ENCODE measurements around the gene PADI2. TPM values are rescaled to one million over a fixed set of nuclear protein-coding genes. Genes with fewer than 3 reads are reported as not detected.

The PADI2 gene
- total and polyA plus RNA-seq, 2 of the 8 experiments (the other 6 are each of a cell fraction or from before 2014, with no cell fraction given), result 1.6 to 7.5 TPM

GRCh38 chr1:17158961-17159360, 39.7 kb upstream of the PADI2 start:
- no peaks in the 10 kb centered on the region for H3K36me3 ChIP-seq (ENCODE audit: control insufficient read depth in 2 of 4, insufficient read depth in 4 of 4, low read length in 3 of 4)
- no peaks in the 10 kb centered on the region for H4K20me1 ChIP-seq (replicated peaks in 1 of 2; ENCODE audit: control insufficient read depth in 1 of 2, insufficient read depth in 2 of 2, low read length in 2 of 2)
- 96% methylated on average over 2 of the region's 2 CpGs; no CpG with 5 or more reads in 1 of the 2 experiments for WGBS, 2 experiments (ENCODE audit: extremely low coverage in 1 of 2, insufficient coverage in 1 of 2, insufficient read length in 1 of 2, insufficient replicate concordance in 2 of 2, low coverage in 1 of 2, low lambda C conversion rate in 2 of 2, missing lambda C conversion rate in 1 of 2)
- no peak overlapping the region for H3K56ac ChIP-seq (replicated peaks; ENCODE audit: insufficient read length, low read depth, low read length)
- H3K79me1 ChIP-seq (ENCODE audit: low read depth, low read length), result no peaks in the 10 kb centered on the region
- no peak overlapping the region for H3K4ac ChIP-seq (replicated peaks; ENCODE audit: insufficient read length, low read depth, low read length)
- H2BK120ac ChIP-seq (replicated peaks; ENCODE audit: low read depth, low read length), result no peak overlapping the region
- ChIA-PET CTCF (ENCODE audit: partially characterized antibody) (no interaction called here), POLR2A (ENCODE audit: partially characterized antibody) (interaction anchor here (0.8 to 2.0 kb wide), 2 partner anchors 10 to 36 kb away, joined by 3 to 4 read pairs; no protein-coding TSS in a partner anchor)
- no peak overlapping the region for H3K27ac ChIP-seq (ENCODE audit: low read depth, low read length)
- H2BK12ac ChIP-seq (ENCODE audit: low read depth, low read length), result no peak overlapping the region
- DNase-seq (ENCODE audit: low read depth in 1 of 2, low spot score in 2 of 2) (no peak), FAIRE-seq (no peak)
- no peaks in the 10 kb centered on the region for H3K23me2 ChIP-seq (ENCODE audit: low read depth, low read length)
- H3K9ac ChIP-seq (replicated peaks in 1 of 4; ENCODE audit: extremely low read depth in 1 of 4, low read depth in 3 of 4, low read length in 3 of 4), result no peak overlapping the region
- H2BK5ac ChIP-seq (ENCODE audit: low read depth, low read length), result no peak overlapping the region
- H4K5ac ChIP-seq (ENCODE audit: insufficient read length, low read depth, low read length), result no peak overlapping the region
- H3K27me3 ChIP-seq (replicated peaks in 1 of 4; ENCODE audit: control insufficient read depth in 3 of 4, extremely low read depth in 1 of 4, insufficient read depth in 3 of 4, low read length in 3 of 4), result no peaks in the 10 kb centered on the region; a peak in 1 of 7 replicates
- H4K91ac ChIP-seq (replicated peaks; ENCODE audit: insufficient read length, low read length), result peak overlapping the region; percentile 18
- no peak overlapping the region for H3K4me3 ChIP-seq (ENCODE audit: extremely low read depth in 1 of 4, insufficient read depth in 2 of 4, low read depth in 3 of 4, low read length in 4 of 4)
- no peak overlapping the region for H3K18ac ChIP-seq (ENCODE audit: extremely low read depth, low read length)
- H4K8ac ChIP-seq (ENCODE audit: extremely low read depth, insufficient read depth, low read length), result no peak overlapping the region
- H2BK15ac ChIP-seq (ENCODE audit: low read length), result no peak overlapping the region
- no peaks in the 10 kb centered on the region; a peak in 1 of 7 replicates for H3K4me1 ChIP-seq (replicated peaks in 1 of 4; ENCODE audit: control insufficient read depth in 3 of 4, insufficient read depth in 4 of 4, low read length in 3 of 4)
- no peaks in the 10 kb centered on the region for H3K79me2 ChIP-seq (ENCODE audit: control insufficient read depth in 1 of 2, insufficient read depth in 2 of 2, low read length in 2 of 2)
- H3K9me3 ChIP-seq (ENCODE audit: insufficient read depth in 2 of 2, low read depth in 1 of 2, low read length in 1 of 2), result peaks cover 15 to 27% of the 10 kb centered on the region in 2 experiments
- H2AFZ ChIP-seq (ENCODE audit: low read length), result no peak overlapping the region
- no peak overlapping the region for H3K23ac ChIP-seq (ENCODE audit: insufficient read length)
- no peak overlapping the region for H3K14ac ChIP-seq (ENCODE audit: insufficient read length)
- 0 out of 2 replicates have a peak overlapping the region, but pooled peaks have one; percentile 73 for H2BK20ac ChIP-seq (ENCODE audit: low read length)
- H2AK5ac ChIP-seq (ENCODE audit: low read depth, low read length), result no peak overlapping the region
- H3K4me2 ChIP-seq (ENCODE audit: insufficient read depth in 1 of 2, low read depth in 2 of 2, low read length in 2 of 2), result no peak overlapping the region
- TF ChIP-seq SIN3A (conservative IDR thresholded peaks at IDR 0.05 in 1 of 2, IDR thresholded peaks at IDR 0.05 in 1 of 2; ENCODE audit: low read depth in 1 of 2, low read length in 2 of 2) (no peak), GTF2F1 (IDR thresholded peaks at IDR 0.05; ENCODE audit: borderline replicate concordance, low read depth, low read length) (no peak), HDAC6 (IDR thresholded peaks at IDR 0.05; ENCODE audit: low read depth, low read length) (no peak), EGR1 (IDR thresholded peaks at IDR 0.05; ENCODE audit: borderline replicate concordance, low read depth, low read length) (no peak), RAD21 (IDR thresholded peaks at IDR 0.05 in 1 of 2, conservative IDR thresholded peaks at IDR 0.05 in 1 of 2; ENCODE audit: low read depth in 2 of 2, low read length in 2 of 2) (no peak), HDAC2 (IDR thresholded peaks at IDR 0.05; ENCODE audit: borderline replicate concordance in 1 of 2, low read depth in 2 of 2, low read length in 2 of 2) (no peak), KDM5A (IDR thresholded peaks at IDR 0.05; ENCODE audit: low read length) (no peak), POLR2A (IDR thresholded peaks at IDR 0.05; ENCODE audit: control extremely low read depth in 1 of 2, low read depth in 2 of 2, low read length in 2 of 2) (no peak), EP300 (IDR thresholded peaks at IDR 0.05; ENCODE audit: borderline replicate concordance in 1 of 2, low read depth in 2 of 2, low read length in 2 of 2) (no peak), JUND (IDR thresholded peaks at IDR 0.05; ENCODE audit: low read length) (no peak), CTBP2 (IDR thresholded peaks at IDR 0.05; ENCODE audit: borderline replicate concordance, insufficient read depth, insufficient read length, low read length) (no peak), CEBPB (IDR thresholded peaks at IDR 0.05; ENCODE audit: low read depth, low read length) (no peak), YY1 (IDR thresholded peaks at IDR 0.05; ENCODE audit: low read depth, low read length) (no peak)
